NCI-H128 (cell line): ENCODE results near the gene UBE2O.
"Not testable (repeated sequence)": the region's sequence is repeated elsewhere in the genome, so short reads cannot be mapped to it uniquely, and the experiment has no call there.

Source experiments
- DNase-seq: peaks from one replicate; lab custom pipeline; 2025; ENCODE audit not compliant: unreplicated experiment; lab: John Stamatoyannopoulos, UW

UBE2O gene

DNA sequence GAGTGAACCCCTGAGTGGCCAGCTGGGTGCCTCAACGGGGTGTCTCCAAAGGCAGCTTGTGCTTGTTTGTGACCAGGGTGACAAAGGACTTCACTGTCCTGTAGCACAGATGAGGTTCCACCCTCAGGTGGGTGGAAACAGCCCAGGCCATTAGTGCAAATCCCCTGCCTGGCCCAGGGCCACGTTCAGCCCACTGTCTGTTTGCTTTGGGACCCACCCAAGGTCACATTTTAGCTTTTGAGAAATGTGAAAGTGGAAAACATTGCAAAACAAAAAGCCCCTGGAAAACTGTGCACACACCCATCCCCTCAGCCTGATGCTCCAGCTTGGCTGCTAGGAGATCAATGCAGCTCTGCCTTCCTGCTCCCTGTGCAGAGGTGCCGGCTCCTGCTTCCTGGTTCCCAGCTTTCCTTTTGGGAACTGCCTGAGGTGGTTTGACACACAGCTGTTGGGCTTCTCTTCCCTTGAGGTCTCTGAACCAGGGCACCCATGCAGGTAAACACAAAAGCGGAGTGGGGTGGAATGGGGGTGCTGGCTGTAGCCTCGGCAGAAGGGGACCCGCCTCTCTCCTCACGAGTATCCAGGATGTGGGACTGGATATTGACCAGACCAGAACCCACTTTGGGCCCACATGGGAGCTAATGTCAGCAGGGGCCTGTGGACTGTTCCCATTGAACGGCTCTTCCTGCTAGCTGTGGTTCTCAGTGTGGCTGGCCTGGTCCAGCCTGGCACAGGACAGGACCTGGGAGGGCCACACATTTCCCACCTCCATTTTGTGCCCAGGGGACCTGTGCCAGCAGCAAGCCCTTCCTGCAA, 76.4 kb downstream of the UBE2O start:
- DNase-seq: no peak

DNA sequence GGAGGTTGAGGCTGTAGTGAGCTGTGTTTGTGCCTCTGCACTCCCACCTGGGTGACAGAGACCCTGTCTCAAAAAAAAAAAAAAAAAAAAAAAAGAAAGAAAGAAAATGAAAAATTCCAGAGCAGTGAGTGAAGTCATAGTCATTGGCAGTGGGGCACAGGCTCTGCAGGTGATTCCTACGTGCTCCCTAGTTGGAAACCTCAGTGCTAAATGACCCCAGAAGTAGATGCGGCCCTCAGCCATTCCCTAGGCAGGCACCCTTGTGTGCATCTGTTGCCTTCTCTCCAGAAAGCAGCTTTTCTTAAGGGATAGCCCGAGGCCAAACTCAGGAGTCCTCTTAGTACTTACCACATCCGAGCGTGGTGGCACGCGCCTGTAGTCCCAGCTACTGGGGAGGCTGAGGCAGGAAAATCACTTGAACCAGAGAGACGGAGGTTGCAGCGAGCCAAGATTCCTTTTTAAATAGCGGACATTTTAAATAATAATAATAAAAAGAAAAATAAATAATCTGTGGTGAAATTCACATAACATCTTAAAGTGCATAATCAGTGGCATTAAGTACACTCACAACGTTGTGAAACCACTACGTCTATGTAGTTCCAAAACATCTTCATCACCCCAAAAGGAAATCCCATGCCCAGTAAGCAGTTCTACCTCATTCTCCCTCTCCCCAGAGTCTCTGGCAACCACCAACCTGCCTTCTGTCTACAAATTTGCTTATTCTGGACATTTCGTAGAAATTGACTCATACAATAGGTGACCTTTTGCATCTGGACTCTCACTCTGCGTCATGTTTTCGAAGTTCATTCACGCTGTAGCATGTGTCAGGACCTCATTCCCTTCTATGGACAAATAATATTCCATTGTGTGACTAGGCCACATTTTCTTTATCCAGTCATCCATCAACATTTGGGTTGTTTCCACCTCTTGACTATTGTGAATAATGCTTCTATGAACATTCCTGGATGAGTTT, 81.0 kb downstream of the UBE2O start:
- DNase-seq: no peak

DNA sequence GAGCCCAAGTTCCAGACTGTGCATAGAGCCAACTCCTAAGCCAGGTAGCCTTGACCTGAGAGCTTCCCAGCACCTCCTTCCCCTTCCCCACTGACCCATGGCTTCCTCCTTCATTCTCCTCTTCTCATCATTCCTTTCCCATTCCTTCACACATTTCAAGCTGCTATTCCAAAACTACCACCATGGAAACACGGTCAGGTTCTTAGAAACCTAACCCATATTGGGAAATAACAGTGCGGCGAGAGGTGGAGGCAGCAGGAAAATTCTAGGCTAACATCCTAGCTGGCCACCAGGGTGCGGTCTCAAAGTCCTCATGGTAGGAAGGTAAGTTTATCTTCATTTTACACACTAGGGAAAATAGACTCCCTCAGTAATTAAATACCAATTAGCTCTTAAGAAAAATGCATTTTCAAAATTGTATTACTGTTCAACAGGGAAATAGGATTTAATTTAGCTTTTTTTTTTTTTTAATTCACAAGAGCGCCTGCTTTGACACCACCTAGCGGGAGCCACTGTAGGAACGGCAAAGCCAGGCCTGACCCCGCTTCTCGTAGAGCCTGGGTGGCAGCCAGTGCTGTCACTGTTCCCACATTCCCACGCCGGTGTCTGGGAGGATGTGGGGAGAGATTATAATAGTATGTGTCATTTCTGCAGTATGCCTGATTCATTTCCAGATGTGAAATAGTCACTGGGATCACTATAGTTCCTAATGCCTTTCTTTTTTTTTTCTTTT, 82.5 kb downstream of the UBE2O start:
- no peak for DNase-seq

DNA sequence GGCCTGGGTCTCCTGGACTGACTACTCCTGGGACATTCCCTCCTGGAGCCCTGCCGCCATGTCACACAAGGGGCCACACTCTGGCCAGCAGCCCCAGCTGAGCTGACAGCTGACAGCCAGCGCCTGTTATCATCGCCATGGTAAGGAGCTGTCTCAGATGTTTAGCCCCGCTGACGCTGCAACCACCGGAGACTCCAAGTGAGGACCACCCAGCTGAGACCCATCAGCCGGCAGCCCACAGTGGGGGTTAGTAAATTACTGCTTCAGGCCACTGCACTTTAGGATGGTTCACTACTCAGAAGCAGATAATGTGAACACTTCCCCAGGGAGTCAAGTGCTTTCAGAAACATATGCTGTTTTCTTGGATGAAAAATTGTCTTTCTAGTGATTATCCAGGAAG, 83.1 kb downstream of the UBE2O start:
- no peak for DNase-seq

DNA sequence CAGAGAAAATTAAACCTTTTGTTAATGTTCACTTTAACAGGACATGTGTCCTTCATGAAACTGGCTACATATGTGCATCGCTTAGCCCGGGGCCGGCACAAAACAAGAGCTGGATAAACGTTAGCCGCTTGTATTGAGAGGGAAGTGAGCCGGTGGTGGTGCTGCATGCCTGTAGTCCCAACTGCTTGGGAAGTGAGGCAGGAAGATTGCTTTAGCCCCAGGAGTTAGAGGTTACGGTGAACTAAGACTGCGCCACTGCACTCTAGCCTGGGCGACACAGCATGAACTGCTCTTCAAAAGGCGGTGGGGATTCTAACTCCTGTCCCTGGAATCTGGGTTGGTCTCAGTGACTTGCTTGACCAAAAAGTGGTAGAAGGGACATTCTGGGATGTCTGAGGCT, 83.6 kb downstream of the UBE2O start:
- no peak for DNase-seq

DNA sequence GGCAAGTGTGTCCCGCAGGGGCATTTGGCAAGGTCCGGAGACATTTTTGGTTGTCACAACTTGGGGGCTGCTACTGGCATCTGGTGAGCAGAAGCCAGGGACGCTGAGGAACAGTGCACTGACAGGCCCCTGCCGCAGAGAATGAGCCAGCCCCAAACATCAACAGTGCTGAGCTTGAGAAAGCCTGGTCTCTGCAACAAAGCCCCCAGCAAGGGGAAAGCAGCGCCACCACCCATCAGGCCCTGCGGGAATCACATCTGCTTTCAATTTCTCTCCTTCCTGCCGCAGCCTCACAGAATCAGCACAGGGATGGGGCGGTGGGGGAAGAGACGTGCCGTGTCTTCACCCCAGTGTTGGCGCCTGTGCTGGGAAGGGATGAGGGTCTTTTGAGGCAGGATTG, 84.4 kb downstream of the UBE2O start:
- no peak for DNase-seq

DNA sequence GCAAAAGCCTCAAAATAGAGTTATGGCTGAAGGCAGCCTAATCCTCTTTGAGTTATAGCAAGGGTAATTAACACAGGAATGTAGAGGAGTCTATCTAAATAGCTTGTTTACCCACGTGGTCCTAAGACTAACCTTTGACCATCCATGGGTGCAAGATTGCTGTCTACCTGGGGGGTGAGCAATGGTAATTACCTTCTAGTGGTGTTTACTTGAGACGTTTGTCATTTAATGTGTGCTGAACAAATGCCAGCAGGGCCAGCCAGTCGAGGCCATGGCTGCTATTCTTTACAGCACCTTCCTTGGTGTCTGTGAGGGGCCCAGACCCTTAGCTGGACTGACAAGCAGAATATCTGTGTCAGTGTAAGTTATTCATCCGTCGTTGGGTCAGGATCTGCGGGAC, 85.3 kb downstream of the UBE2O start:
- DNase-seq: no peak

DNA sequence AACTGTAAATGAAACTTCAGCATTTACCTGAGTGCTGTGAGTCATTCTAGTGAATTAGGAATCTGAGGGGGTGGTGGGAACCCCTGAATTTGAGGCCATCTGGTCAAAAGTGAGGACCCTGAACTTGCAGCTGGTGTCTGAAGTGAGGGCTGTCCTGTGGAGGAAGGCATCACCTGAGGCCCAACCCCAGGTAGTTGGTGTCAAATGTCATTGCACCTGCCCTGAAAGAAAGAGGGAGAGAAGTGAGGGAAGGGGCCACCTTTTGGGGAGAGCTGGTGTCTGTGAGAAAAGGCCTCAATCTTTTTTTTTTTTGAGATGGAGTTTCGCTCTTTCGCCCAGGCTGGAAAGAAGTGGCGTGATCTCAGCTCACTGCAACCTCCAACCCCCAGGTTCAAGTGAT, 86.7 kb downstream of the UBE2O start:
- no peak for DNase-seq

DNA sequence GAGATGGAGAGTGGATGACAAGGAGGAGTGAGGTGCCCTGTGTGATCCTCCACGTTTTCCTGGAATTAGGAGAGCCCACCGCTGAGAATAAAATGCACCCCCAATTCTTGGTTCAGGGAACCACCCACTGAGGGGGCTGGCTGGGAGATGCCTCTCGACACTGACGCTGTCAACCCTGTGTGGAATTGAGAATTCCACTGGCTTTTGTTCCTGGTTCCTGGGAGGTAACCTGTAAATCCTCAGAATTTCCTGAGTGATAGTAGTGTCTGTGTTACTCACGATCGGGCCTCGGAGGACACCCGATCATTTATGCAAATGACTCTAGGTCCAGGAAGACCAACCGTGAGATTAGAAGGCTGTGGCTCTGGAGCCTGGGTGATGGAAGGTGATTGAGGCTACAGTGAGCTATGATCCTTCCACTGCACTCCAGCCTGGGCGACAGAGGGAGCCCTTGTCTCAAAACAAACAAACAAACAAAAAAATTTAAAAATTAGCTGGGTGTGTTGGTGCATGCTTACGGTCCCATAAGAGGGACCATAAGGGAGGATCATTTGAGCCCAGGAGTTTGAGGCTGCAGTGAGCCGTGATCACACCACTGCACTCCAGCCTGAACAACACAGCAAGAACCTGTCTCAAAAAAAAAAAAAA, 87.6 kb downstream of the UBE2O start:
- DNase-seq: no peak

DNA sequence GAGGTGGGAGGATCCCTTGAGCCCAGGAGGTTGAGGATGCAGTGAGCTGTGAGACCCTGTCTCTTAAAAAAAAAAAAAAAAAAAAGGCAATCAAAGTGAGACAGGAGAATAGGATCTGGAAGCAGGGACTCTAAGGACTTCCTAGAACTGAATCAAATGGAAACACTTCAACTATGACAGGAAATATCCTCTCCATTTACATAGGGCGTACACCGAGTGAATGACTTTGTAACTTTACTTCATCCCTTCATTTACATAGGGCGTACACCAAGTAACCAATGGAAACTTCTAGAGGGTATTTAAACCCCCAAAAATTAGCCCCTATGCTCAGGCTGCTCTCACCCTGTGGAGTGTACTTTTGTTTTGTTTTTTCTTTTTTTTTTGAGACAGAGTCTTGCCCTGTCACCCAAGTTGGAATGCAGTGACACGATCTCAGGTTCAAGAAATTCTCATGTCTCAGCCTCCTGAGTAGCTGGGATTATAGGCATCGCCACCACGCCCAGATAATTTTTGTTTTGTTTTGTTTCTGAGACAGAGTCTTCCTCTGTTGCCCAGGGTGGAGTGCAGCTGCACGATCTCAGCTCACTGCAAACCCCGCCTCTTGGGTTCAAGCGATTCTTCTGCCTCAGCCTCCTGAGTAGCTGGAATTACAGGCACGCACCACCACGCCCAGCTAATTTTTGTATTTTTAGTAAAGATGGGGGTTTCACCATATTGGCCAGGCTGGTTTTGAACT, 89.7 kb downstream of the UBE2O start:
- DNase-seq: no peak

DNA sequence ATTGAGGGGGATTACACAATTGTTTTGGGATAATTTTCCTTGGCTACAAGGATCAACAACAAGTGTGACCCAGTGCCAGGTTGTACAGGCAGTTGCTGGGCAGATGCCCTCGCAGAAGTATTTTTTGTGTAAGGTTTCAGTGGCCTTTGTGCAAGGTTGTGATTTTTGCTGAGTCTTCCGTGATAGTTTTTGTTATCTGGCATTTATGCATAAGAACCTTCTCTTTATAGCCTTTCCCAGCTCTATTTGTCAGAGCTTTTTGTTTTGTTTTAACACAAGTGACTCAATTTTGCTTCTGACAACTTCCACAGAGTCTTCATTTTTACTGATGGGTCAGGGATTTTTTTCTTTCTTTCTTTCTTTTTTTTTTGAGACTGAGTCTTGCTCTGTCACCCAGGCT, 92.5 kb downstream of the UBE2O start:
- no peak for DNase-seq

DNA sequence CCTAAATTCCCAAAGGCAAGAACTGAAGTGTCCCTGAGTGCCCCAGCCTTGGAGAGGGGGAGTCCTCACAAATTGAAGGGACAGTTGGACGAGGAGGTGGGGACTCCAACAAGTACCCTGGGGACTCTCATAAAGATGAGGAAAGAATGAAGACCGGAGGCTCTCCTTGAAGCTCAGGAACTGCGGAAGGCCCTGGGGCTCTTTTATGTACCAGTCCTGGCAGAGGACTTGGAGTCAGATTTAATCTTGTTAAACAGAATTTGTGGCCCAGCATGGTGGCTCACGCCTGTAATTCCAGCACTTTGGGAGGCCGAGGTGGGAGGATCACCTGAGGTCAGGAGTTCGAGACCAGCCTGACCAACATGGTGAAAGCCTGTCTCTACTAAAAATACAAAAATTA, 93.2 kb downstream of the UBE2O start:
- not testable (repeated sequence) for DNase-seq

DNA sequence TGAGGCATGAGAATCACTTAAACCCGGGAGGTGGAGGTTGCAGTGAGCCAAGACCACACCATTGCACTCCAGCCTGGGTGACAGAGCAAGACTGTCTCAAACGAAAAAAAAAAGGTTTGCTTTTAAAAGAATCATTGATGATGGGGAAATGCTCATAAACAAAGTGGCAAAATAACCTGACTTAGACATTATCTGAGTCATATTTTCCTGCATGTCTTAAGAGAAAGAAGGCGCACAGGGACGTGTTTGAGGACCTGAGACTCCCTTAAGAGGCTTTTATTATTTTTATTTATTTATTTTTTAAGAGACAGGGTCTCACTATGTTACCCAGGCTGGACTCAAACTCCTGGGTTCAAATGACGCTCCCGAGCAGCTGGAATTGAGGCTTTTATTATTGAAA, 93.6 kb downstream of the UBE2O start:
- DNase-seq: no peak

DNA sequence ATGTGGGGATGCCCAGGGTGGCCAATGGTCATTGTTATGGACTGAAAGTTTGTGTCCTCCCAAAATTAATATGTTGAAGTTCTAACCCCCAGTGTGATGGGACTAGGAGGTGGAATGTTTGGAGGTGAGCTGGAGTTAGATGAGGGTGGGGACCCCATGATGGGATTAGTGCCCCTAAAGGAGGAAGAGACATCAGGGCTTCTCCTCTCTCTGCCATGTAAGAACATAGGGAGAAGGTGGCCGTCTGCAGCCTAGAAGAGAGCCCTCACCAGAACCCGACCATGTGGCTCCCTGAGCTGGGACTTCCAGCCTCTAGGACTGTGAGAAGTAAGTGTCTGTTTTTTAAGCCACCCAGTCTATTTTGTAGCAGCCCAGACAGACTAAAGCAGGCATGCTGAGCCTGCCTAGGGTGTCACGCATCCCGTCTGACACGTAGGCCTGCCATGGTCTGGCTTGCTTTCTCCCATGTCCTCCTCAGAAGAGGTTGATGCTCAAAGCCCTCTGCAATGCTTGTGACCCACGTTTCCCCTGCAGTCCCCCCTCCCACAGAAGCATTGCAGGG, 95.3 kb downstream of the UBE2O start:
- DNase-seq: no peak

DNA sequence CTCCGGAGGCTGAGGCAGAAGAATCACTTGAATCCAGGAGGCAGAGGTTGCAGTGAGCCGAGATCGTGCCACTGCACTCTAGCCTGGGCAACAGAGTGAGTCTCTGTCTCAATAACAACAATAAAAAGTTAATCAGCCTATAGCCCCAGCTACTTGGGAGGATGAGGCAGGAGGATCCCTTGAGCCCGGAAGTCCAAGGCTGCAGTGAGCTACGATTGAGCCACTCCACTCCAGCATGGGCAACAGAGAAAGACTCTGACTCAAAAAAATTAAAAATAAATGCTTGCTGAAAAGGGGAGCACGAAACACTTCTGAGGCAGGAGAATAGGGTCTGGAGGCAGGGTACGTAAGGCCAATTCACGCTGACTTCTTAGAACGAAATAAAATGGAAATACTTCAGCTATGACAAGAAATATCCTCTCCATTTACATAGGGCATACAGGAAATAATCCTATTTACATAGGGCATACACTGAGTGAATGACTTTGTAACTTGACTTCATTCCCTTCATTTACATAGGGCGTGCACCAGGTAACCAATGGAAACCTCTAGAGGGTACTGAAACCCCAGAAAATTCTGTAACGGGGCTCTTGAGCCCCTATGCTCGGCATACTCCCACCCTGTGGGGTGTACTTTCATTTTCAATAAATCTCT, 96.0 kb downstream of the UBE2O start:
- no peak for DNase-seq

DNA sequence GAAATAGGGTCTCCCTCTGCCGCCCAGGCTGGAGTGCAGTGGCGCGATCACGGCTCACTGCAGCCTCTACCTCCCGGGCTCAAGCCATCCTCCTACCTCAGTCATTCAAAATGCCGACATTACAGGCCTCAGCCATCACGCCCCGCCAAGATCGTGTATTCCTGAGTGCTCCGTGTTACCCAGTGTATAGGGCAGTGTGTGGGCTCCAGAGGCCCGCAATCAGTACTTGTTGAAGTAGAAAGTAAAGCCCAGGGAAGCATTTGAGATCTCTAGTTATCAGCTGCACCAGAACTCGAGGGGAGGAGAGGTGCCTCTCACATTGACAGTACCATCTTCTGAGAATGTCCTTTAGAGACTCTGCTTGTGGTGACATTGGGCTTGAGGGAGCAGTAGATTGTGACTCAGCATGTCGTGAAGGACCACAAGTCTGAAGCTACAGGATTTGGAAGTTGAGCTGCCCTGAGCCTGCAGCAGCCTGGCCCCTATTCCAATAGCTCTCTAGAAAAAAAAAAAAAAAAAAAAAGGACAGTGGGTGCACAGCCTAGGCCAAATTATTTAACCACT, 98.1 kb downstream of the UBE2O start:
- no peak for DNase-seq

DNA sequence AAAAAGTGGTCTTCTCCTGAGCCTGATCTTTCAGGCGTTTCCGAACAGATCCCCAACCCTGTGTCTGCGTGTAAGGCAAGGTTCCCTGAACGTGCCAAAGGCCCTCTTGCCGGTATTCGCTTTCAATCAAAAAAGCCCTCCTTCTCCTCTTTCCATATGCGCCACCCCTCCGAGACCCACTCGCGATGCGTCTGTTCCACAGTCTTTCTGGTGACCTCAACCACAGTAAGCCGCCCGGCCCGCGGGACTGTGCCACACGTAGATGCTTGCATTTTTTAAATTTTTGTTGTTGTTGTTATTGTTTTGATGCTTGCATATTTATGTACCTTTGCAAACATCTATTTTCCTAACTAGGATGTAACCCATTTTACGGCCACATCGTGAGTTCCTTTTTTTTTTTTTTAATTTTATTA, 98.6 kb downstream of the UBE2O start:
- DNase-seq: no peak

DNA sequence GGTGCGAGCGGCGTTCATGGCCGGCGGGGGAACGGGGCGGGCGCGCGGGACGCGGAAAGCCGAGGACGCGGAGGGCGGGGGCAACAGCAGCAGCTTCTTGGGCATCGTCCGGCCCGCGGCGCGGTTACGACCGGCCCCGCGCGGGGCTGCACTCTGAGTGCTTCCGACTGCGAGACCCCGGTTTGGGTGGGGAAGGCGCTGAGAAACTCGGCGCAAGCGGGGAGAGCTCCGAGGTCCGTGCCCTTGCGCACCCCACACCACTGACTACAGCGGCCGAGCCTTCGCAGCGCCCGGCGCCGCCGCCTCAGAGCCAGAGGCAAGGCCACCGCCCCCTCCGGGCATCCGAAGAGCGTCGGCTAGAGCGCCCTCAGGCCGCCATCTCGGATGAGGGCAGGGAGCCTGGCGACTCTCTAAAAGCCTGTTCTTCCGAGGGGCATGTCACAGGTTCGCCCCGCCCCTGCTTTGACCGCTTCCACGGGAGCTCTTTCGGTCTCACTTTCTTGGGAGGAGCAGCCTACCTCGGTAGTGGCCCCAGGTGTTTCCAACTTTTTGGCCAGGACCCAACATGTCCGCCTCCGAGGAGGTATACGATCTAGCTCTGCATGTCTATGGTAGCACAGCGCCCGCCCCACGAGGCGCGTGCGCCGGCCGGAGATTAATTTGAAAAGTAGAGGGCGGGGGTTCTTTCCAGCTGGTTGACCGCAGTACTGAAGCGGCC, 99.2 kb downstream of the UBE2O start, which contains the start of gene PRPSAP1:
Gene PRPSAP1 (minus strand): TSS at position 318 of the 718 bp plus-strand sequence. CDS start 213 bp downstream, at position 105.
- DNase-seq: peak; percentile 80
